Smooth muscle cell of bladder (primary cell): Measurements from ENCODE around the gene ETV4. TPM values are rescaled to one million over a fixed set of nuclear protein-coding genes. Genes with fewer than 3 reads are reported as not detected.

ENCODE experiments used
- total RNA-seq: library from RNA; depleted of rRNA; stranded (reverse); fragments of >200 nt; gene quantifications from 2 replicates; pipeline ENCODE4 v1.2.3, GENCODE V29; 2014

ETV4 gene
- total RNA-seq, result 1.3 and 1.4 TPM in 2 replicates

GRCh38 chr17:43546319-43547188 is at the start of gene ETV4:
Gene ETV4 (minus strand): TSS chr17:43546340. CDS start chr17:43545617, 723 bp downstream.

DNA sequence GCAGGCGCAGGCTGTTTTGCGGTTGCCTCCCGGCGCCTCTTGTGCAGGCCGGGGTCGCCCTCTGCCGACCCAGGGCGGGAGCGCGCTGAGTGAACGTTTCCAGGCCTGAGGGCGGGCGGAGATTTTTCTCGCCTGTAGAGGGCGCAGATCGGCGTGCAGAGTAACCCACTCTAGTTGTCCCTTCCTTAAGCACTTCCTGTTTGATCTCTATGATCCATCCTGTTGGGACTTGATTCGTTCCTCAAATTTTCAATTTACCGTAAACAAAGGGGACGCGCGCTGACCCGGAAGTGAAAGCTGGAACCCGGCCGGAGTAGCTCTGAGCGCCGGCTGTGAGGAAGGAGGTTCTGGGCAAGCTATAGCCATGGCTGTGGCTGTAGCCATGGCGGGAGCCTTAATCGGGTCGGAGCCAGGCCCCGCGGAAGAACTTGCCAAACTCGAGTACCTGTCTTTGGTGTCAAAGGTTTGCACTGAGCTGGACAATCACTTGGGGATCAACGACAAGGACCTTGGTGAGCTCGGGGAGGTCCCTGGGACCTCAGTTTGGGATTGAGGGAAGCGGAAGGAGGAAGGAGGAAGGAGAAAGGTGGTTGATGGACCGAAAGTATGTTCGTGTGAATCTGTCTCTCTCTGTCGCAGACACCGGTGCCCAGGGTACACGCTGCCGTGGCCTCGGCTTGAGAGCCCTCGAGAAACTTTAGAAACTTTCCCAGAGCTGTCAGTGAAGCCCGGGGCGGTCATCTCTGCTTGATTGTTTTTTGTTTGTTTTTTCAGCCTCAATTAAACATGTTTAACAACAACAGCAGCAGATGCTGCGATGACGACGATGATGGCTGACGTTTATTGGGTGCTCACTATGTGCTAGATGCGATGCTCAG is 62.2 kb downstream of the ETV4 start, which contains the start of gene DHX8:
Gene DHX8 (plus strand): TSS at position 302 of the 878 bp plus-strand sequence. CDS start 63 bp downstream, at position 365.

Other genes starting within 250 kb of the ETV4 start
- gene ARL4D, start 147.3 kb downstream of the ETV4 start, total RNA-seq, result 36.0 and 49.8 TPM in 2 replicates
- 37.0 and 41.2 TPM in 2 replicates for gene DHX8, start 62.4 kb downstream of the ETV4 start, total RNA-seq
- gene MEOX1, start 115.6 kb upstream of the ETV4 start, total RNA-seq, result under 0.01 and 0.09 TPM in 2 replicates
- gene SOST, start 212.5 kb upstream of the ETV4 start, total RNA-seq, result not detected in 2 replicates
- 38.4 and 59.7 TPM in 2 replicates for gene DUSP3, start 232.6 kb upstream of the ETV4 start, total RNA-seq
- under 0.01 TPM in 2 replicates for gene CFAP97D1, start 234.1 kb upstream of the ETV4 start, total RNA-seq